ENCODE measurements around the gene APOE. TPM values are rescaled to one million over a fixed set of nuclear protein-coding genes. Genes with fewer than 3 reads are reported as not detected.
A peak's percentile ranks its signal among the peaks of the same experiment; 100 is the strongest.

APOE gene
- total RNA-seq, 1 donor from 2014 or later: 258 TPM

- Mint-ChIP-seq H3K36me3 (ENCODE audit: low read depth, unreplicated experiment) (peaks cover 51% of the 10 kb centered on the region), H3K27me3 (ENCODE audit: unreplicated experiment) (peaks cover 25% of the 10 kb centered on the region)
These were observed 11.6 kb upstream of the APOE start for GRCh38 chr19:44894052-44894400.

DNA sequence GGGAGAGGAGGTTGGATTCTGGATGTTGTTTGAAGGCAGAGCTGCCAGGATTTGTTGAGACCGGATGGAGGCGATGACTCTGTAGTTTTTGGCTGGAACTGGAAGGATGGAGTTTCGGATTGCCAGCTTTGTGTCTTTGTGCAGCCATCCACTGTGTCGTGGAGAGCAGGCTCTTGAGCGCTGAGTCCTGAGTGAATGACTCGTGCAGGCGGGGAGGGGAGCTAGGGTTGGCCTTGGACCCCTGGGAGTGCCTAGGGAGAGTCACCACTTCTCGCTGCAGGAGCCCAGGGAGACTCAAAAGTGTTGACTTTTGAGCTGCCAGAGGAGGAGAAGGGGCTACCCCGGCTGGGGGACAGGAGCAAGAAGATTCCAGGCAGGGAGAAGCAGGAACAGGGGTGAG, 10.7 kb upstream of the APOE start:
- TF ChIP-seq CTCF (IDR thresholded peaks at IDR 0.05; ENCODE audit: unreplicated experiment): no peak
- H3K4me3 Mint-ChIP-seq (ENCODE audit: unreplicated experiment): peak overlapping the region; percentile 60
- H3K27ac Mint-ChIP-seq (ENCODE audit: unreplicated experiment): peak overlapping the region; percentile 52
- H3K36me3 Mint-ChIP-seq (ENCODE audit: low read depth, unreplicated experiment): peaks cover 56% of the 10 kb centered on the region
- H3K9me3 Mint-ChIP-seq (ENCODE audit: unreplicated experiment): no peaks in the 10 kb centered on the region
- H3K4me1 Mint-ChIP-seq (ENCODE audit: unreplicated experiment): peaks cover 13% of the 10 kb centered on the region
- DNase-seq (ENCODE audit: low spot score): no peak
- H3K27me3 Mint-ChIP-seq (ENCODE audit: unreplicated experiment): peaks cover 22% of the 10 kb centered on the region

More at GRCh38 chr19:44894052-44894400, 11.6 kb upstream of the APOE start:
- no peak for TF ChIP-seq CTCF (IDR thresholded peaks at IDR 0.05; ENCODE audit: unreplicated experiment)
- Mint-ChIP-seq H3K9me3 (ENCODE audit: unreplicated experiment) (no peaks in the 10 kb centered on the region), H3K4me3 (ENCODE audit: unreplicated experiment) (peak overlapping the region; percentile 76), H3K4me1 (ENCODE audit: unreplicated experiment) (peaks cover 15% of the 10 kb centered on the region), H3K27ac (ENCODE audit: unreplicated experiment) (no peak overlapping the region)
- DNase-seq (ENCODE audit: low spot score): no peak

GRCh38 chr19:44897835-44898234, 7.8 kb upstream of the APOE start:
- Mint-ChIP-seq H3K27me3 (ENCODE audit: unreplicated experiment) (peaks cover 15% of the 10 kb centered on the region), H3K4me3 (ENCODE audit: unreplicated experiment) (no peak overlapping the region), H3K27ac (ENCODE audit: unreplicated experiment) (no peak overlapping the region), H3K4me1 (ENCODE audit: unreplicated experiment) (no peaks in the 10 kb centered on the region), H3K36me3 (ENCODE audit: low read depth, unreplicated experiment) (peaks cover 43% of the 10 kb centered on the region), H3K9me3 (ENCODE audit: unreplicated experiment) (no peaks in the 10 kb centered on the region)
- no peak for TF ChIP-seq CTCF (IDR thresholded peaks at IDR 0.05; ENCODE audit: unreplicated experiment)
- no peak for DNase-seq (ENCODE audit: low spot score)

DNA sequence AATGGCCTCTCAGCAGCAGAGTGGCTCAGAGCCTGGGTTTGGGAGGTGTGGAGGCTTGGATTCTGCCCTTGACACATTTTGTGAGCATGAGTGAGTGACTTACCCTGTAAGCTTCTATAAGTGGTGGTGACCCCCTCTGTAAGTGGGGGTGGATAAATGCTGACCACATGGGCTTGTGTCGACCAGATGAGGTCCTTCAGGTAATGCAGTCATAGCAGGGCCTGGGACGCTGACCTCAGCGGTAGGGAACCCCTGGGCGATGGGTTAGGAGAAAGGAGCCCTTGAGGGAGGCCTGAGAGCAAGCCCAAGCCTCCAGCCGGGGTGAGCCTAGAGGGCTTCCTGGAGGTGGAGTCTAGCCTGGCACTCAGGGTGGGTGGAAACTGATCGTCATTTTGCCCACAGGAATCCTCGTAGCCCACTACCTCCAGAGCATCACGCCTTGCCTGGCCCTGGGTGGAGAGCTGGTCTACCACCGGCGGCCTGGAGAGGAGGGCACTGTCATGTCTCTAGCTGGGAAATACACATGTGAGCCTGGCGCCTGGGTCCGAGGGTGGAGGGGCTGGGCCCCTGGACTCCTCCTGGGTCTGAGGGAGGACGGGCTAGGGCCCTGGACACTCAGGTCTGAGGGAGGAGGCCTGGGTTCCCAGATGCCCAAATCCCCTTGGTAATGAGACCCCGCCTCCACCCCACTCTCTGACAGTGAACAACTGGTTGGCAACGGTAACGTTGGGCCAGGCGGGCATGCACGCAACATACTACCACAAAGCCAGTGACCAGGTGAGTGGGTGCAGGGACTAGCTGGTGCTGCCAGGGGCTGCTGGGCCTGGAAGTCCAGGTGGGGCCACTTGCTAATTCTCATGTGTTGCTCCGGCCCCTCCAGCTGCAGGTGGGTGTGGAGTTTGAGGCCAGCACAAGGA, 5.0 kb upstream of the APOE start:
- TF ChIP-seq CTCF (IDR thresholded peaks at IDR 0.05; ENCODE audit: unreplicated experiment): no peak
- no peaks in the 10 kb centered on the region for H3K9me3 Mint-ChIP-seq (ENCODE audit: unreplicated experiment)
- no peak overlapping the region for H3K27ac Mint-ChIP-seq (ENCODE audit: unreplicated experiment)
- H3K27me3 Mint-ChIP-seq (ENCODE audit: unreplicated experiment): peaks cover 15% of the 10 kb centered on the region
- no peaks in the 10 kb centered on the region for H3K4me1 Mint-ChIP-seq (ENCODE audit: unreplicated experiment)
- no peak for DNase-seq (ENCODE audit: low spot score)
- no peak overlapping the region for H3K4me3 Mint-ChIP-seq (ENCODE audit: unreplicated experiment)
- peaks cover 29% of the 10 kb centered on the region for H3K36me3 Mint-ChIP-seq (ENCODE audit: low read depth, unreplicated experiment)

DNA sequence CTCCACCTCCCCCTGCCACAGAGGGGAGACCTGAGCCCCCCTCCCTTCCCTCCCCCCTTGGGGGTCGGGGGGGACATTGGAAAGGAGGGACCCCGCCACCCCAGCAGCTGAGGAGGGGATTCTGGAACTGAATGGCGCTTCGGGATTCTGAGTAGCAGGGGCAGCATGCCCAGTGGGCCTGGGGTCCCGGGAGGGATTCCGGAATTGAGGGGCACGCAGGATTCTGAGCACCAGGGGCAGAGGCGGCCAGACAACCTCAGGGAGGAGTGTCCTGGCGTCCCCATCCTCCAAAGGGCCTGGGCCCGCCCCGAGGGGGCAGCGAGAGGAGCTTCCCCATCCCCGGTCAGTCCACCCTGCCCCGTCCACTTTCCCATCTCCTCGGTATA, 2.4 kb upstream of the APOE start:
- no peaks in the 10 kb centered on the region for H3K9me3 Mint-ChIP-seq (ENCODE audit: unreplicated experiment)
- TF ChIP-seq CTCF (IDR thresholded peaks at IDR 0.05; ENCODE audit: unreplicated experiment): no peak
- H3K27me3 Mint-ChIP-seq (ENCODE audit: unreplicated experiment): peaks cover 8% of the 10 kb centered on the region
- H3K4me3 Mint-ChIP-seq (ENCODE audit: unreplicated experiment): no peak overlapping the region
- DNase-seq (ENCODE audit: low spot score): no peak
- peaks cover 14% of the 10 kb centered on the region for H3K36me3 Mint-ChIP-seq (ENCODE audit: low read depth, unreplicated experiment)
- H3K4me1 Mint-ChIP-seq (ENCODE audit: unreplicated experiment): no peaks in the 10 kb centered on the region
- H3K27ac Mint-ChIP-seq (ENCODE audit: unreplicated experiment): no peak overlapping the region
